ENCODE measurements around the gene MMP27.

- TF ChIP-seq EP300 (IDR thresholded peaks at IDR 0.05; ENCODE audit: borderline replicate concordance) (no peak), REST (IDR thresholded peaks at IDR 0.05; ENCODE audit: low read depth) (no peak), CEBPB (IDR thresholded peaks at IDR 0.05) (no peak), FOXM1 (IDR thresholded peaks at IDR 0.05; ENCODE audit: borderline replicate concordance, low read depth) (no peak)
These were observed 3.1 kb upstream of the MMP27 start for GRCh38 chr11:102708654-102709053.

All from Ishikawa (cell line).